K562 (cell line): ENCODE results near the gene BRAF. TPM values are rescaled to one million over a fixed set of nuclear protein-coding genes. Genes with fewer than 3 reads are reported as not detected.
"Not testable (repeated sequence)": the region's sequence is repeated elsewhere in the genome, so short reads cannot be mapped to it uniquely, and the experiment has no call there.

Experiments
- ATAC-seq: fragments of 200-7000 bp; cut with Tn5 transposase; 3 replicates; pipeline ENCODE4 v1.9.1; 2020; ENCODE audit warnings: moderate library complexity
- BruUV-seq: library from RNA; stranded (reverse); fragments of 400-500 nt; replicated peaks from 2 replicates; lab custom pipeline; 2021; lab: Mats Ljungman, UMichigan
- CTCF ChIA-PET: fragments of 300-600 bp; formaldehyde crosslinking; extraction: SDS; loops from one replicate; lab custom pipeline; 2021; ENCODE audit warnings: low intra/inter-chr PET ratio; lab: Yijun Ruan, JAX
- POLR2A ChIA-PET: fragments of 300-600, 350-650 bp; sonication (Branson Sonifier 250); formaldehyde crosslinking; extraction: SDS; loops from one replicate; lab custom pipeline; 2021; ENCODE audit warnings: antibody characterized with exemption, inconsistent platforms; lab: Yijun Ruan, JAX
- DNase-seq, 4 experiments: peaks; one replicate each; pipeline versions ENCODE4 v3.0.0 to v3.0.0-alpha.2; 2011 to 2018; ENCODE audit warnings: low spot score in 3 of 4, mixed read lengths in 3 of 4; ENCODE audit errors: extremely low read depth in 1 of 4
- FAIRE-seq: peaks from 2 replicates; lab custom pipeline; 2011; peaks lifted over from hg19 to GRCh38; lab: Jason Lieb, UNC
- H2AFZ ChIP-seq: 2 replicates; pipeline ENCODE4 v1.6.0; 2011; ENCODE audit warnings: low read depth, low read length, control low read depth, inconsistent platforms
- H3K27ac ChIP-seq: fragments of 200-600 bp; 3 replicates; pipeline ENCODE4 v1.8.0; 2011; ENCODE audit warnings: low read depth, mild to moderate bottlenecking, control low read depth, inconsistent platforms, low read length, moderate library complexity, mixed read lengths; ENCODE audit errors: extremely low read depth
- H3K27me3 ChIP-seq, 2 experiments: fragments of 300-600 bp in 1 of 2; 2 replicates in 1 of 2; 3 replicates in 1 of 2; pipeline versions ENCODE4 v1.6.0 to v1.8.0; 2011; ENCODE audit warnings: inconsistent platforms in 2 of 2, low read length in 2 of 2, mild to moderate bottlenecking in 1 of 2, mixed read lengths in 1 of 2, moderate library complexity in 1 of 2; ENCODE audit not compliant: control insufficient read depth in 2 of 2, insufficient read depth in 2 of 2
- H3K36me3 ChIP-seq: fragments of 300-600 bp; 3 replicates; pipeline ENCODE4 v1.8.0; 2011; ENCODE audit warnings: mild to moderate bottlenecking, low read length, inconsistent platforms; ENCODE audit not compliant: control insufficient read depth, insufficient read depth
- H3K4me1 ChIP-seq, 2 experiments: fragments of 200-600 bp in 1 of 2; replicated peaks in 1 of 2; 2 replicates in 1 of 2; 3 replicates in 1 of 2; pipeline versions ENCODE4 v1.5.1 to v1.8.0; 2011; ENCODE audit warnings: inconsistent platforms in 2 of 2, low read length in 2 of 2, mild to moderate bottlenecking in 1 of 2, mixed read lengths in 1 of 2, moderate library complexity in 1 of 2; ENCODE audit not compliant: control insufficient read depth in 2 of 2, insufficient read depth in 2 of 2
- H3K4me2 ChIP-seq: 2 replicates; pipeline ENCODE4 v1.6.1; 2011; ENCODE audit warnings: low read length, control low read depth, inconsistent platforms, mixed read lengths; ENCODE audit not compliant: insufficient read depth
- H3K4me3 ChIP-seq: fragments of 200-600 bp; sonication (generic), shearing (Covaris generic); 2 replicates; pipeline ENCODE4 v1.5.1; 2016; ENCODE audit warnings: control low read depth, inconsistent platforms
- H3K79me2 ChIP-seq: fragments of 200-600 bp; 3 replicates; pipeline ENCODE4 v1.8.0; 2011; ENCODE audit warnings: low read length, inconsistent platforms; ENCODE audit not compliant: control insufficient read depth, insufficient read depth
- H3K9ac ChIP-seq, 2 experiments: 2 replicates each; pipeline versions ENCODE4 v1.6.0 to v1.6.1; 2011; ENCODE audit warnings: low read depth in 2 of 2, low read length in 2 of 2, control low read depth in 1 of 2, inconsistent platforms in 1 of 2, mild to moderate bottlenecking in 1 of 2, mixed read lengths in 1 of 2; ENCODE audit not compliant: insufficient read depth in 1 of 2
- H3K9me1 ChIP-seq: one replicate; pipeline ENCODE4 v1.6.0; 2011; ENCODE audit warnings: inconsistent platforms, mild to moderate bottlenecking, low read length, moderate library complexity; ENCODE audit not compliant: control insufficient read depth, insufficient read depth
- H3K9me3 ChIP-seq: replicated peaks from 2 replicates; pipeline ENCODE4 v1.5.1; 2011; ENCODE audit warnings: low read depth, low read length, inconsistent platforms; ENCODE audit not compliant: control insufficient read depth, insufficient read depth
- H4K20me1 ChIP-seq: replicated peaks from 2 replicates; pipeline ENCODE4 v1.6.1; 2011; ENCODE audit warnings: low read length, inconsistent platforms, mixed read lengths; ENCODE audit not compliant: control insufficient read depth, insufficient read depth
- BCOR ChIP-seq: fragments of 450-650 bp; IDR thresholded peaks from 2 replicates; pipeline ENCODE4 v1.6.1; 2016
- HDAC2 ChIP-seq: fragments of 450-650 bp; IDR thresholded peaks from 2 replicates; pipeline ENCODE4 v1.6.1; 2016; ENCODE audit warnings: mild to moderate bottlenecking
- KDM1A ChIP-seq, 2 experiments: fragments of 450-650 bp; IDR thresholded peaks; 2 replicates each; pipeline ENCODE4 v1.6.1; 2016; ENCODE audit warnings: mild to moderate bottlenecking in 2 of 2
- SMARCA5 ChIP-seq: fragments of 450-650 bp; IDR thresholded peaks from 2 replicates; pipeline ENCODE4 v1.6.1; 2016
- SUPT5H ChIP-seq: fragments of 450-650 bp; IDR thresholded peaks from 2 replicates; pipeline ENCODE4 v1.6.1; 2016
- ZNF146 ChIP-seq: IDR thresholded peaks from one replicate; pipeline ENCODE4 v1.6.1; 2018; ENCODE audit warnings: missing compliant biosample characterization; ENCODE audit not compliant: unreplicated experiment
- whole genome bisulfite sequencing: fragments of 100-300 bp; shearing (Covaris generic); methylation state at CpG from one replicate; pipeline ENCODE4 v1.1.6; 2016; ENCODE audit warnings: low coverage, mixed read lengths; ENCODE audit not compliant: insufficient coverage; ENCODE audit errors: missing lambda C conversion rate; 5-methylcytosine and 5-hydroxymethylcytosine counted together
- in situ Hi-C: fragments of 300-500 bp; cut with MboI; formaldehyde crosslinking; loops from 4 replicates; pipeline ENCODE4 v1.15.0; 2018; ENCODE audit warnings: inconsistent platforms, mixed read lengths
- intact Hi-C: fragments of 100-400 bp; cut with micrococcal nuclease; formaldehyde crosslinking; loops from 2 replicates; pipeline ENCODE4 v1.14.2; 2022
- polyA plus RNA-seq, 8 experiments: library from polyadenylated mRNA; depleted of rRNA in 4 of 8; stranded (reverse) in 5 of 8; unstranded in 3 of 8; fragments of >200 nt; fragmentation: Nextera tagmentation in 2 of 8; fragmentation: Illumina TruSeq in 1 of 8; extraction: Ambion mirVana in 2 of 8; extraction: Trizol in 1 of 8; gene quantifications; 2 replicates each; pipeline versions ENCODE4 v1.2.1 to v1.2.3, GENCODE V29; 2011 to 2014; ENCODE audit warnings: inconsistent platforms in 1 of 8, missing spikeins in 1 of 8
- total RNA-seq, 7 experiments: library from RNA; depleted of rRNA in 6 of 7; stranded (reverse); fragments of >200 nt in 6 of 7; fragmentation: Illumina TruSeq in 2 of 7; extraction: Trizol in 2 of 7; gene quantifications; 2 replicates each; pipeline versions ENCODE4 v1.2.1 to v1.2.3, GENCODE V29; 2011 to 2021; ENCODE audit warnings: low replicate concordance in 1 of 7
- TF ChIP-seq, protein P1 (sequence below): sonication (generic); formaldehyde crosslinking; IDR thresholded peaks from 2 replicates; pipeline ENCODE4 v1.8.0; 2022; ENCODE audit warnings: mild to moderate bottlenecking, missing genetic modification reagents, borderline replicate concordance
- TF ChIP-seq, protein P2 (sequence below): fragments of 450-650 bp; formaldehyde crosslinking; conservative IDR thresholded peaks from 2 replicates; pipeline ENCODE4 v1.4.0; 2022; ENCODE audit warnings: mild to moderate bottlenecking, missing genetic modification characterization
- TF ChIP-seq, protein P3 (sequence below), 3 experiments: fragments of 200-800 bp in 1 of 3; fragments of 250-450 bp in 1 of 3; fragments of 450-650 bp in 1 of 3; sonication (Bioruptor Pico) in 1 of 3; sonication (Bioruptor generic) in 1 of 3; formaldehyde crosslinking in 1 of 3; IDR thresholded peaks; 2 replicates each; pipeline versions ENCODE4 v1.6.1 to v1.8.0; 2016 to 2022; ENCODE audit warnings: mild to moderate bottlenecking in 2 of 3, missing genetic modification characterization in 2 of 3, missing compliant biosample characterization in 1 of 3, moderate library complexity in 1 of 3

The BRAF gene
- total and polyA plus RNA-seq, 9 of the 15 experiments (the other 6 are each of a cell fraction or from before 2014, with no cell fraction given) = 3.6 to 38.3 (median 21.9) TPM

DNA sequence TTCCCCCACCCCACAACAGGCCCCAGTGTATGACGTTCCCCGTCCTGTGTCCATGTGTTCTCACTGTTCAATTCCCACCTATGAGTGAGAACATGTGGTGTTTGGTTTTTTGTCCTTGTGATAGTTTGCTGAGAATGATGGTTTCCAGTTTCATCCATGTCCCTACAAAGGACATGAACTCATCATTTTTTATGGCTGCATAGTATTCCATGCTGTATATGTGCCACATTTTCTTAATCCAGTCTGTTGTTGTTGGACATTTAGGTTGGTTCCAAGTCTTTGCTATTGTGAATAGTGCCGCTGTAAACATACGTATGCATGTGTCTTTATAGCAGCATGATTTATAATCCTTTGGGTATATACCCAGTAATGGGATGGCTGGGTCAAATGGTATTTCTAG, 216.0 kb downstream of the BRAF start:
- FAIRE-seq, H3K4me3 ChIP-seq, CTCF ChIA-PET, intact Hi-C loops, in situ Hi-C loops, H3K4me1 ChIP-seq, H3K4me2 ChIP-seq, H2AFZ ChIP-seq, H3K9ac ChIP-seq, H3K27me3 ChIP-seq, DNase-seq, H4K20me1 ChIP-seq, ATAC-seq, H3K79me2 ChIP-seq, BruUV-seq, H3K27ac ChIP-seq, H3K9me1 ChIP-seq, H3K9me3 ChIP-seq: not testable (repeated sequence)
- peak; percentile 35 for TF ChIP-seq ZNF146 (CRISPR knock-in tag)
- TF ChIP-seq SMARCA5 = 0 out of 2 replicates have a peak, but pooled peaks have one; percentile 37
- TF ChIP-seq HDAC2 = 0 out of 2 replicates have a peak, but pooled peaks have one; percentile 37
- peak; percentile 56; the same call in 1 of the 2 replicates for TF ChIP-seq BCOR
- TF ChIP-seq KDM1A (IDR thresholded peaks at IDR 0.05) = peak; percentile 32 to 61; a peak in 3 of 4 replicates
- POLR2A ChIA-PET = interaction anchor here (0.6 kb wide), 1 partner anchor 26 kb away, joined by 4 read pairs; no protein-coding TSS in a partner anchor
- peaks cover 28% of the 10 kb centered on the region for H3K36me3 ChIP-seq
- WGBS = 94% methylated on average over 4 of the region's 4 CpGs

DNA sequence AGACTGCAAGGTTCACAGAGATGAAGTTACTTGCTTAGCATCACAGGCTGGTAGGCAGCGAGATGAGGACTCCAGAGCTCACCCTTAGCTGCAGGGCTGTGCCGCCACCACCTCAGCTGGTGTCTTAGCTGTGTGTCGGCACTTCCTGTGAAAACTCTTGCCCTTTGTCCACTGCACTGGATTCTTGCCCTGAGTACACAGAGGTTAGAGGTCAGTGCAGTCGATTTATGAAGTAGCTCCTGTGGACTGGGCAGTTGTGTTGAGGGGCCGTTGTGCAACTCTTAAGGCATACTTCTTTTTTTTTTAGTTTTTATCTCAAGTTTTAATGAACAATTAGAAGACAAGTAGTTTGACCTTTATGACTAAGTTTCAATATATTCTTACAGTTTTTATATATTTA, 217.6 kb downstream of the BRAF start:
- FAIRE-seq (no peak), DNase-seq (no peak), ATAC-seq (peak; percentile 66)
- no peaks in the 10 kb centered on the region for H4K20me1 ChIP-seq
- no peak overlapping the region for H3K27ac ChIP-seq
- no peaks in the 10 kb centered on the region for H3K27me3 ChIP-seq
- no peaks in the 10 kb centered on the region for H3K9me3 ChIP-seq
- no peaks in the 10 kb centered on the region for H3K9me1 ChIP-seq
- no peak overlapping the region for H3K4me2 ChIP-seq
- no peak overlapping the region for H3K9ac ChIP-seq
- BruUV-seq = no TSS peak
- ChIA-PET POLR2A (interaction anchor here (0.8 to 1.5 kb wide), 5 partner anchors 9 to 224 kb away, joined by 3 to 4 read pairs (median 3); no protein-coding TSS in a partner anchor), CTCF (no interaction called here)
- no peaks in the 10 kb centered on the region for H3K4me1 ChIP-seq
- H3K36me3 ChIP-seq = peaks cover 39% of the 10 kb centered on the region
- WGBS = 93% methylated on average over 5 of the region's 5 CpGs
- in situ Hi-C loops (no loop called here), intact Hi-C loops (no loop called here)
- H2AFZ ChIP-seq = no peak overlapping the region
- H3K4me3 ChIP-seq = no peak overlapping the region
- H3K79me2 ChIP-seq = peaks cover 10% of the 10 kb centered on the region
- no peak for TF ChIP-seq SUPT5H
- TF ChIP-seq, protein P1, sequence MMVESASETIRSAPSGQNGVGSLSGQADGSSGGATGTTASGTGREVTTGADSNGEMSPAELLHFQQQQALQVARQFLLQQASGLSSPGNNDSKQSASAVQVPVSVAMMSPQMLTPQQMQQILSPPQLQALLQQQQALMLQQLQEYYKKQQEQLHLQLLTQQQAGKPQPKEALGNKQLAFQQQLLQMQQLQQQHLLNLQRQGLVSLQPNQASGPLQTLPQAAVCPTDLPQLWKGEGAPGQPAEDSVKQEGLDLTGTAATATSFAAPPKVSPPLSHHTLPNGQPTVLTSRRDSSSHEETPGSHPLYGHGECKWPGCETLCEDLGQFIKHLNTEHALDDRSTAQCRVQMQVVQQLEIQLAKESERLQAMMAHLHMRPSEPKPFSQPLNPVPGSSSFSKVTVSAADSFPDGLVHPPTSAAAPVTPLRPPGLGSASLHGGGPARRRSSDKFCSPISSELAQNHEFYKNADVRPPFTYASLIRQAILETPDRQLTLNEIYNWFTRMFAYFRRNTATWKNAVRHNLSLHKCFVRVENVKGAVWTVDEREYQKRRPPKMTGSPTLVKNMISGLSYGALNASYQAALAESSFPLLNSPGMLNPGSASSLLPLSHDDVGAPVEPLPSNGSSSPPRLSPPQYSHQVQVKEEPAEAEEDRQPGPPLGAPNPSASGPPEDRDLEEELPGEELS (CRISPR knock-in tag) = 0 out of 2 replicates have a peak, but pooled peaks have one; percentile 30
- TF ChIP-seq, protein P2, sequence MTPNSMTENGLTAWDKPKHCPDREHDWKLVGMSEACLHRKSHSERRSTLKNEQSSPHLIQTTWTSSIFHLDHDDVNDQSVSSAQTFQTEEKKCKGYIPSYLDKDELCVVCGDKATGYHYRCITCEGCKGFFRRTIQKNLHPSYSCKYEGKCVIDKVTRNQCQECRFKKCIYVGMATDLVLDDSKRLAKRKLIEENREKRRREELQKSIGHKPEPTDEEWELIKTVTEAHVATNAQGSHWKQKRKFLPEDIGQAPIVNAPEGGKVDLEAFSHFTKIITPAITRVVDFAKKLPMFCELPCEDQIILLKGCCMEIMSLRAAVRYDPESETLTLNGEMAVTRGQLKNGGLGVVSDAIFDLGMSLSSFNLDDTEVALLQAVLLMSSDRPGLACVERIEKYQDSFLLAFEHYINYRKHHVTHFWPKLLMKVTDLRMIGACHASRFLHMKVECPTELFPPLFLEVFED (CRISPR knock-in tag) = 0 out of 2 replicates have a peak, but pooled peaks have one; percentile 13
- TF ChIP-seq, protein P3, sequence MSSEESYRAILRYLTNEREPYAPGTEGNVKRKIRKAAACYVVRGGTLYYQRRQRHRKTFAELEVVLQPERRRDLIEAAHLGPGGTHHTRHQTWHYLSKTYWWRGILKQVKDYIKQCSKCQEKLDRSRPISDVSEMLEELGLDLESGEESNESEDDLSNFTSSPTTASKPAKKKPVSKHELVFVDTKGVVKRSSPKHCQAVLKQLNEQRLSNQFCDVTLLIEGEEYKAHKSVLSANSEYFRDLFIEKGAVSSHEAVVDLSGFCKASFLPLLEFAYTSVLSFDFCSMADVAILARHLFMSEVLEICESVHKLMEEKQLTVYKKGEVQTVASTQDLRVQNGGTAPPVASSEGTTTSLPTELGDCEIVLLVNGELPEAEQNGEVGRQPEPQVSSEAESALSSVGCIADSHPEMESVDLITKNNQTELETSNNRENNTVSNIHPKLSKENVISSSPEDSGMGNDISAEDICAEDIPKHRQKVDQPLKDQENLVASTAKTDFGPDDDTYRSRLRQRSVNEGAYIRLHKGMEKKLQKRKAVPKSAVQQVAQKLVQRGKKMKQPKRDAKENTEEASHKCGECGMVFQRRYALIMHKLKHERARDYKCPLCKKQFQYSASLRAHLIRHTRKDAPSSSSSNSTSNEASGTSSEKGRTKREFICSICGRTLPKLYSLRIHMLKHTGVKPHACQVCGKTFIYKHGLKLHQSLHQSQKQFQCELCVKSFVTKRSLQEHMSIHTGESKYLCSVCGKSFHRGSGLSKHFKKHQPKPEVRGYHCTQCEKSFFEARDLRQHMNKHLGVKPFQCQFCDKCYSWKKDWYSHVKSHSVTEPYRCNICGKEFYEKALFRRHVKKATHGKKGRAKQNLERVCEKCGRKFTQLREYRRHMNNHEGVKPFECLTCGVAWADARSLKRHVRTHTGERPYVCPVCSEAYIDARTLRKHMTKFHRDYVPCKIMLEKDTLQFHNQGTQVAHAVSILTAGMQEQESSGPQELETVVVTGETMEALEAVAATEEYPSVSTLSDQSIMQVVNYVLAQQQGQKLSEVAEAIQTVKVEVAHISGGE (CRISPR knock-in tag; IDR thresholded peaks at IDR 0.05) = no peak
